Stimulated activated CD4-positive, alpha-beta T cell treated with anti-CD3 and anti-CD28 coated beads, TNF-alpha, amount 100 ng/mL, for 1 hour (primary cell): ENCODE measurements around the gene CREB3L4.
"Not testable (repeated sequence)": the region's sequence is repeated elsewhere in the genome, so short reads cannot be mapped to it uniquely, and the experiment has no call there.

ENCODE experiments used
- DNase-seq, 3 donors: peaks; one replicate each; pipeline ENCODE4 v3.0.0-alpha.2; 2020; ENCODE audit warnings: low read depth in 3 of 3, low spot score in 1 of 3

CREB3L4 gene

DNA sequence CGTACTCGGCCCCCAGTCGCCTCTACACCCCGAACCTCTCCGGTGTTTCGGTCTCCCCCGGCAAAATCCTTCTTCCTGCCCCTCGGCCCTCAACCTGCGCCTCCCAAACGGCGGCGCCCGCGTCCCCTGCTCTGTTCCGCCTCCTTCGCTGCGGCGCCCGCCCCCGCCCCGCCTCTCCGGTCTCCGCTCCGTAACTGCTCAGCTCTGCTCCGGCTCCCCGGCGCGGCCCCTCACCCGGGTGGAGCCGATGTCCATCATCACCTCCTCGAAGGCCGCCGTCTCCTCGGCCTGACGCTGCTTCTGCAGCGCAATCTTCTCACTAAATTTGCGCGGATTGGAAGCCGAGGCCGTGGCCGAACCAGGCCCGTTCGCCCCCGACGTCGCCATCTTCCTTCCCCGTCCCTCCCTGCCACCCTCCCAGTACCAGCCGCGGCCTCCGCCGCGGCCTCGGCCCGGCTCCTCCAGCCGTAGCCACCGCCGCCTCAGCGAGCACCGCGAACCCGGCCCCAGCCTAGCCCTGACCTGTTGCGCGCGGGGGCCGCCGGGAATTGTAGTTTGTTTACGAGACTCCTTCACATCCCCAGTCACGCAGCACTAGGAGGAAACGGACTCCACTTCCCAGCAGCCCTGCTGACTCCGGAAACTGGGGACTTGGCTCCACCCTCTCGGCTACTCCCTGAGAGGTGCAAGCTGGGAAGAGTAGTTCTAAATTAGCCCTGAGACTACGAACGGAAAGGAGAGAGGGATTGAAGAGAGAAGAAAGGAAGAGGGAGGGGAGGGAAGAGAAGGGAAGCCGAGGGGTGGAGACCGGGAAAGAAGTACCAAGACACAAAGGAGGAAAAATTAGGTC lies 9.4 kb upstream of the CREB3L4 start, which contains the start of gene CRTC2:
CRTC2 (minus strand) TSS at position 502 of the 850 bp plus-strand sequence; CDS start at position 387, 115 bp downstream.
- DNase-seq, result peak; percentile 90 to 92 (median 91)

DNA sequence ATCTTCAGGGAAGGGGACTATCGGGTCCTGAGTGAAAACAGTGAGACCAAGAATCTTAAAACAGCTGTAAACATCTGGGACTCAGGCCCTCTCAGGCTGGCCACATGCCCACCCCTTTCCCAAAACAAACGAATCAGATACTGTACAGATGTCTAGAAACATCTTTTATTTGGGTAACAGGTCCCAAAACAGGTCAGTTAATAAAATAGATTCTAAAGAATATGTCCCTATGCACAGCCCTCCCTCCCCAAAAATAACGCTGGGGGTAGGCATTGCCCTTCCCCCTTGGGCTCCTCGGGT lies 8.8 kb upstream of the CREB3L4 start:
- DNase-seq, result no peak

GRCh38 chr1:153959454-153959853 lies 8.2 kb upstream of the CREB3L4 start:
- DNase-seq, result no peak

DNA sequence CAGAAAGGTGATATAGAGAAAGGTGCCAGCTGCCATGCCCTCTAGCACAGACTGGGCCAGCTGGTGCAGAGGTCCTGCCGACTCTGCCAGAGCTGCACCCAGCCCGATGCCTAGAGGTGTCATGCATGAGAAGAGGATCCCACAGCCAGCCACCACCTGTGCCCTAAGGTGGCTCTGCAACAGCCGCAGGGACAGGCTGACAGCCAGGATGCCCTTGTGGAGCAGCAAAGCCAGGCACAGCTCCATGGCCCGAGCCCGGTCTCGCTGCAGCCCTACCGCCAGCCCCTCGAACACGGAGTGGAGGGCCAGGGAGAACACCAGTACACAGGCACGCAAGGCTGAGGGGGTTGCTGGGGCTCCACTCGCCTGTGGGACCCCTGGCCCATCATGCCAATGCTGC lies 7.5 kb upstream of the CREB3L4 start:
- DNase-seq, result no peak

DNA sequence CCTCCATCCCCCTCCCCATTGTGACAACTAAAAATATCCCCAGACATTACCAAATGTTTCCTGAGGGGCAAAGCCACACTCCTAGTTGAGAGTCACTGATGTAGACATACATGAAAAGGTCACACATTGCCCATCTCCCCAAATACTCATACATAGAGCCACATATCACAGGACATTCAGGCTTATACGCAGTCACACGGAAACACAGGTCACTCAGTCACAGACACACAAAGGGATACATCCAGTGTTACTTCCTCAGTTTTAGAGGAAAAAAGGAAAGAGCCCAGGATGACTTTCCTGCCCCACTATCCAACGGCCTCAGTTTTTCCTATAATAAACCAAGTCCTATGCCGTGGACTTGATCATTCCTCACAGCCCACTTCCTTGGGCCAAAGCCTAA lies 6.3 kb upstream of the CREB3L4 start:
- no peak for DNase-seq

DNA sequence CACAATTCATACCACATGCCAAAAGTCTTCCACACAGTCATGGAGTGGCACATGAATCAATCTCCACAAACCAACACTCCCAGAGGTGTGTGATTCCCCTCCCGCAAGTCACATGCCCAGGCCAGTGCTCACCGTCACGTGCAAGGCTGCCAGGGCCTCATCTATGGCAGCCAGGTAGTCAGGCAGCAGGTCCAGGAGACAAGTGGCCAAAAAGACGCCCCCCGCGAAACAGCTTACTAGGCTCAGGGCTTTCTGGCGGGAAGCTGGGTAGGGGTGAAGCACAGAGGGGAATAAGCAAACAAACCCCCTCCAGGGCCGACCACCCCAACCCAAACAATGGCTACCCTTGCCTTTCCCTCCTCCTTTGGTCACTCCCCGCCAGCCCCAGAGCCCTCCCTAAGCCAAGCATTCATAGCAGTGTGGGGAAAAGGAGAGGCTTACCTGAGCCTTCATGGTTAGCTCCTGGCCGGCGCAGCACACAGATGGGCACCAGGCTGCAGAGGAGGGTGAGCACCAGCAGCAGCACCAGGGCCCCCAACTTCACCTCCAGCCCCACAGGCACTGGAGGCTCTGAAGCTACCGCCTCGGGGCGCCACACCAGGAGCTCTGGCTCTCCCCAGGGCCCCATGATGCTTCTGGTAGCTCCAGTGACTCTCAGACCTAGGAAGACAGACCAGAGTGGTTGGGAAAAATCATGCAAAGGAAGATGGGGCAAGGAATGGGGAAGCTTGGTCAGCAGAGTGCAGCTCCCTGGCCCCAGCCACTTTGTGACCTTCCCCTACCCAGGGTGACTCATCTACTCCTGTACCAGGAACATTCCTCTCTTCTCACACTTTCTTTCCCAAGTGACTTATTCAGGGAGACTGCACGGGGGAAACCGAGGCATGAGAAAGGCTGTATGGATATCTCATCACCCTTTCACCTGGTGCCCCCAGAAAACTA lies 5.3 kb upstream of the CREB3L4 start:
- no peak for DNase-seq

DNA sequence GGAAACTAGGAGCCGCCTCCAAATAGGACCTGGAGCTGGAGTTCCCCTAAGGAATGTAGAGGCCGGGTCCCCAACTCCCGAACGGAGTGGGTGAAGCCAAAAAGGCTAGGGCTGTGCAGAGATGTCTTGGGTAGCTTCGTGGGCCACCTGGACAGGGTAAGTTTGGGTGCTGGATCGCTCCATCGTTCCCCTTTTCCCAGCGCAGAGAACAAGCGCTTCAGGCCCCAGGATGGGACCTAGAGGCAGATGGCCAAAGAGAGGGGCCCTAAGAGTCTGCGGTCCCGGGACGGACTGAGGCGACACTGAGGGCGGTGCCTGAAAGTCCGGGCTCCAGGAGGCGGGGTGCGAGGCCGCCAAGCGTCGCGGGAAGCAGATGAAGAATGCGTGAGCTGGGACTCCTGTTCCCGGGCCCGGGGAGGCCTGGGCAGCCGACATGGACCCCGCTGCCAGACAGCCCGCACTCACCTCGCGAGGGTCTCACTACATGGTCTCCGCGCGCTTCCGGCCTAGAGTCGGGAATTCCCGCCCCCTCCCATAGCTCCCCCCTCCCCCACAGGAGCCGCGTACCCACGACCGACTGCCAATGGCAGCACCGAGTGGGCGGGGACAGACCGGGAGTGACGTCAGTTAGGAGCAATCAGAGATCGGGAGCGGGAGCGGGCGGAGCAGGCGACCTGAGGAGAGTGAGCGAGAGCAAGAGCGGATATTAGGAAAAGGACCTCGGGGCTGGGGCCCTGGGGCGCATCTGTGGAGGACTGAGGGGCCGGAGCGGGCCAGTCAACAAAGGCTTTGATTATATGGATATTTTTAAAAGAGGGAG lies 4.5 kb upstream of the CREB3L4 start, which contains the start of gene SLC39A1:
SLC39A1 (minus strand) TSS at position 508 of the 820 bp plus-strand sequence. CDS start 822 bp downstream, outside the sequence.
- peak; percentile 82 to 89 (median 85) for DNase-seq

DNA sequence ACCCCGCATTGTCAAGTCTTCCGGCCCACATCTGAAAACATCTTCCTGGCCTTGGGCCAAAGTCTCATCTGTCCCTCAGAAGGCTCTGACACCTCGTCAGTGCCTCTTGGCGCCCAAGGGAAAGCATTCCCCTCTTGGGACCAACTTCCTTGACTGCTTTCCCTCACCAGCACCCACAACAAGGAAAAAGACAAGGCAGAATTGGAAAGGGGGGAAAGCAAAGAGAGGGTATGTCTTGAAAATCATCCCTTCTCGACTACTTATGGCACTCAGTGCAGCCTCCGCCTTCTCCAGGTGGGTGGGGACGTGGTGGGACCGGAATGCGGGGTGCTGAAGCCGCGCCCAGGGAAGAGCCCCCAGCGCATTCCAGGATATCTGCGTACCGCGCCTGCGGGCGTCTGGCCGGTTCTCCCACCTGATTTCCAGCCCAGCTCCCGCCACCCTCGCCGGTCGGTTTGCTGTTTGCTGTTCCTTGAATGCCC lies 3.8 kb upstream of the CREB3L4 start:
- DNase-seq, result no peak

DNA sequence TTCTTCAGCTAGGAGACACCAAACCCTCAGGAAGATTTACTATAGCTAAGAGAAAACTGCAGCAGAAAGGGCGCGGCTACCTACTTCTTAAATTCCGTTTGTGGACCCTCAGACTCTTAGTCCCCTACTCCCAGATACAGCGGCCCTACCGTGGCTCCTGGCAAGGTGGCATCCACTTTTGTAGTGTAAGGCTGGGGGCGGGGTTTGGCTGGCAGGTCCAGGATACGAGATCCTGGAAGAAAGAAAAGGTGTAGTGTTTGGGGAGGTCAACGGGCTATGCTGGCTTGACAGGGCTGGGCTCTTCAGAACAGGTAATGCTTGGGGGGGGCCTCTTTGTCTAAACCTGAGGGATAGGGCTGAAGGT lies 280 bp downstream of the CREB3L4 start:
- DNase-seq, result no peak

DNA sequence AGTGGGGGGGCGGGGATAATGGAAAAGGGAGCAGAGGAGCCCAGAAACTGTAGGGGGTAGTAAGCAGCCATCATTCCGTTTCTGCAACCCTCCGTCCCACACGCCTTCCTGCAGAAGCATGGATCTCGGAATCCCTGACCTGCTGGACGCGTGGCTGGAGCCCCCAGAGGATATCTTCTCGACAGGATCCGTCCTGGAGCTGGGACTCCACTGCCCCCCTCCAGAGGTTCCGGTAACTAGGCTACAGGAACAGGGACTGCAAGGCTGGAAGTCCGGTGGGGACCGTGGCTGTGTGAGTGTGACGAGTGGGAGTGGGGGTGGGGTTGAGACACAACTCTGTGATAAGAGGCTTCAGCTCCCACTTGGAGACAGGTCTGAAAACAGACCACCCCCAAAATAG lies 706 bp downstream of the CREB3L4 start:
- no peak for DNase-seq

DNA sequence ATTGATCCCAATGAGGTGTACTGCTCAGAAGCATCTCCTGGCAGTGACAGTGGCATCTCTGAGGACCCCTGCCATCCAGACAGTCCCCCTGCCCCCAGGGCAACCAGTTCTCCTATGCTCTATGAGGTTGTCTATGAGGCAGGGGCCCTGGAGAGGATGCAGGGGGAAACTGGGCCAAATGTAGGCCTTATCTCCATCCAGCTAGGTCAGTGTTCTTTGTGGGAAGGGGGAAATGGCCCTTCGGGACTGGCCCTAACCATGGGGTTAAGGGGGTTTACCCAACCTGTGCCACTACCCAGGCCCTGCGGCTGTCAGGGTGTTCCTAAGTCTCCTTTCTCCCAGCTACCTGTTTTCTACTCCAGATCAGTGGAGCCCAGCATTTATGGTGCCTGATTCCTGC lies 1.3 kb downstream of the CREB3L4 start:
- no peak for DNase-seq

GRCh38 chr1:153970346-153970745 lies 2.6 kb downstream of the CREB3L4 start:
- DNase-seq, result no peak

- DNase-seq, result no peak
Observed at GRCh38 chr1:153973071-153973470, 5.4 kb downstream of the CREB3L4 start.

GRCh38 chr1:153973525-153973924 lies 5.8 kb downstream of the CREB3L4 start:
- DNase-seq, result no peak

- DNase-seq, result no peak
Observed at GRCh38 chr1:153976819-153977249, 9.1 kb downstream of the CREB3L4 start.

- peak; percentile 55 to 70 (median 61) for DNase-seq
Observed at GRCh38 chr1:153977250-153978240, 9.8 kb downstream of the CREB3L4 start, which contains the start of gene JTB. Gene JTB, minus strand, starts transcription at chr1:153977674. Its CDS starts 422 bp downstream, at chr1:153977252.

DNA sequence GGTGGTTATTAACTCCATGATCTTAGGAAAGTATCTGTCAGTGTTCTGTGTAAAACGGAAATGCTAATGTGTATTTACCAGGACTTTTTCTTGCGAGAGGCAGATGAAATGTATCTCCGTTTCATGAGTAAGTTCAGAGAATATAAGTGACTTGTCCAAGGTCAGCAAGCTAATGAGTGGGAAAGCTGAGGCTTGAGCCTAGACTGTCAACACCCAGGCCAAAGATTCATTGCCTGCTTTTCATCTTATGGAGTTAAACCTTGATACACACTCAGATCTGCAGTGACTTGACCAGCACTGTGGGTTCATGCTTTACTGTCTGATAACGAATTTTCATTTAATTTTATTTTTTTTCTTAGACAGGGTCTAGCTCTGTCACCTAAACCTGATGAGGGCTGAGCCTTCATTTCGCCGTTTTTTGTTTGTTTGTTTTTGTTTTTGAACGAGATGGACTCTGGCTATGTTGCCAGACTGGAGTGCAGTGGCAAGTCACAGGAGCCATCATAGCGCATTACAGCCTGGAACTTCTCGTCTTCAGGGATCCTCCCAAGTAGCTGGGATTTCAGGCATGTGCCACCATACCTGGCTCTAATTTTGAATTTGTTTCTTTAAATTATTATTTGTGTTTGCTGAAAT lies 10.7 kb downstream of the CREB3L4 start:
- DNase-seq, result no peak

- DNase-seq, result not testable (repeated sequence)
Observed at GRCh38 chr1:153979091-153979490, 11.4 kb downstream of the CREB3L4 start.

DNA sequence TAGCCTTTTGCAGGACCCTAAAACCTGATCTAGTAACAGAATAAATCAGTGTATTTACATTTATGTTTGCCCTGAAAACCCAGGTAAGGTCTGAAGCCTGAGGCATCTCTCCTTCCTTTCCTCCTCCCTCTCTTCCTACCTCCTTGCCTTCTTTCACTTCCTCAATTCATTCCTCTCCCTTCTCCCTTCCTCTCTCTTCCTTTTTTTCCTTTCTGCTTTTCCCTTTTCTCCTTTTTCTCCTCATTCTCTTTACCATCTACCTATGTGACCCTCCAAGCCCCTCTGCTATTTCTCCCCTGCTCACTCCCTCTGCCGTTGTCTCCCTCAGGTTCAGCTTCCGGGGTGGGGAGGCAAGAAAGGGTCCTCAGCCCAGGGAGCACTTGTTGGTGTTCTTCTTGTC lies 14.0 kb downstream of the CREB3L4 start:
- not testable (repeated sequence) for DNase-seq
